ENCODE data around the gene ECHDC1.

The ECHDC1 gene

GRCh38 chr6:127298475-127298874 is 44.9 kb downstream of the ECHDC1 start:
- DNase-seq, result no peak
- no peak for TF ChIP-seq CTCF (IDR thresholded peaks at IDR 0.05; ENCODE audit: low read depth, low read length)
- no peaks in the 10 kb centered on the region for H3K27me3 ChIP-seq (ENCODE audit: insufficient read depth, low read depth, severe bottlenecking)
- no peak overlapping the region for H3K27ac ChIP-seq
- no peak overlapping the region for H3K4me3 ChIP-seq (ENCODE audit: low read depth, low read length)
- H3K9me3 ChIP-seq (ENCODE audit: severe bottlenecking), result no peaks in the 10 kb centered on the region
- H3K36me3 ChIP-seq, result no peaks in the 10 kb centered on the region

- Histone ChIP-seq H3K27me3 (ENCODE audit: insufficient read depth, low read depth, severe bottlenecking) (no peaks in the 10 kb centered on the region), H3K9me3 (ENCODE audit: severe bottlenecking) (no peaks in the 10 kb centered on the region), H3K36me3 (no peaks in the 10 kb centered on the region), H3K27ac (no peak overlapping the region), H3K4me3 (ENCODE audit: low read depth, low read length) (no peak overlapping the region)
- no peak for TF ChIP-seq CTCF (IDR thresholded peaks at IDR 0.05; ENCODE audit: low read depth, low read length)
- no peak for DNase-seq
Measured at GRCh38 chr6:127297502-127298070, 45.8 kb downstream of the ECHDC1 start.

- peaks cover 25% of the 10 kb centered on the region for H3K36me3 ChIP-seq
- TF ChIP-seq CTCF (IDR thresholded peaks at IDR 0.05; ENCODE audit: low read depth, low read length), result no peak
- H3K4me3 ChIP-seq (ENCODE audit: low read depth, low read length), result no peak overlapping the region
- DNase-seq, result no peak
- no peak overlapping the region for H3K27ac ChIP-seq
- H3K27me3 ChIP-seq (ENCODE audit: insufficient read depth, low read depth, severe bottlenecking), result no peaks in the 10 kb centered on the region
- no peaks in the 10 kb centered on the region for H3K9me3 ChIP-seq (ENCODE audit: severe bottlenecking)
Measured at GRCh38 chr6:127291495-127291894, 51.9 kb downstream of the ECHDC1 start.

GRCh38 chr6:127290391-127291265 is 52.8 kb downstream of the ECHDC1 start:
- Histone ChIP-seq H3K27me3 (ENCODE audit: insufficient read depth, low read depth, severe bottlenecking) (no peaks in the 10 kb centered on the region), H3K9me3 (ENCODE audit: severe bottlenecking) (no peaks in the 10 kb centered on the region), H3K36me3 (peaks cover 28% of the 10 kb centered on the region), H3K27ac (no peak overlapping the region), H3K4me3 (ENCODE audit: low read depth, low read length) (no peak overlapping the region)
- no peak for TF ChIP-seq CTCF (IDR thresholded peaks at IDR 0.05; ENCODE audit: low read depth, low read length)
- no peak for DNase-seq

- Histone ChIP-seq H3K36me3 (peaks cover 28% of the 10 kb centered on the region), H3K4me3 (ENCODE audit: low read depth, low read length) (no peak overlapping the region), H3K9me3 (ENCODE audit: severe bottlenecking) (no peaks in the 10 kb centered on the region), H3K27me3 (ENCODE audit: insufficient read depth, low read depth, severe bottlenecking) (no peaks in the 10 kb centered on the region), H3K27ac (no peak overlapping the region)
- DNase-seq, result no peak
- no peak for TF ChIP-seq CTCF (IDR thresholded peaks at IDR 0.05; ENCODE audit: low read depth, low read length)
Measured at GRCh38 chr6:127289934-127290333, 53.5 kb downstream of the ECHDC1 start.

All from WERI-Rb-1 (cell line).